ENCODE results near the gene NARS2.

NARS2 gene

DNA sequence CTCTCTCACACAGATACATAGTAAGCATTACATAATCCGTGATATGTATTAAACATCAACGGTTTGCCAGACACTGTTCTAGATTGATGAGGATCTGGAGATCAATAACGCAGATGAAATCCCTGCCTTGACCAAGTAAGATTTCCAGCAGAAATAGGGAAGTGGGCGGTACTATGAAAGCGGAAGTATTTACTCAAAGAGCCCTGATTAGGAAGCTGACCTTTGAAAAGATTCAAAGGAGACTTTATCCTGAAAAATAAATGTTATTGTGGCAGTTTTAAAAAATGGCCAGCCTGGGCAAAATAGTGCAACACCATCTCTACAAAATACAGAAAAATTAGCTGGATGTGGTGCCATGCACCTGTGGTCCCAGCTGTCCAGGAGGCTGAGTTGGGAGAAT lies 183.9 kb downstream of the NARS2 start:
- no peak for DNase-seq (ENCODE audit: low spot score)
- H3K9me3 Mint-ChIP-seq = peaks cover 26% of the 10 kb centered on the region
- no peak overlapping the region for H3K4me3 Mint-ChIP-seq
- H3K27me3 Mint-ChIP-seq (ENCODE audit: low read depth) = no peaks in the 10 kb centered on the region
- no peak overlapping the region for H3K27ac Mint-ChIP-seq
- peaks cover 51% of the 10 kb centered on the region for H3K4me1 Mint-ChIP-seq (ENCODE audit: low read depth)
- H3K36me3 Mint-ChIP-seq (ENCODE audit: low read depth) = peaks cover 80% of the 10 kb centered on the region

DNA sequence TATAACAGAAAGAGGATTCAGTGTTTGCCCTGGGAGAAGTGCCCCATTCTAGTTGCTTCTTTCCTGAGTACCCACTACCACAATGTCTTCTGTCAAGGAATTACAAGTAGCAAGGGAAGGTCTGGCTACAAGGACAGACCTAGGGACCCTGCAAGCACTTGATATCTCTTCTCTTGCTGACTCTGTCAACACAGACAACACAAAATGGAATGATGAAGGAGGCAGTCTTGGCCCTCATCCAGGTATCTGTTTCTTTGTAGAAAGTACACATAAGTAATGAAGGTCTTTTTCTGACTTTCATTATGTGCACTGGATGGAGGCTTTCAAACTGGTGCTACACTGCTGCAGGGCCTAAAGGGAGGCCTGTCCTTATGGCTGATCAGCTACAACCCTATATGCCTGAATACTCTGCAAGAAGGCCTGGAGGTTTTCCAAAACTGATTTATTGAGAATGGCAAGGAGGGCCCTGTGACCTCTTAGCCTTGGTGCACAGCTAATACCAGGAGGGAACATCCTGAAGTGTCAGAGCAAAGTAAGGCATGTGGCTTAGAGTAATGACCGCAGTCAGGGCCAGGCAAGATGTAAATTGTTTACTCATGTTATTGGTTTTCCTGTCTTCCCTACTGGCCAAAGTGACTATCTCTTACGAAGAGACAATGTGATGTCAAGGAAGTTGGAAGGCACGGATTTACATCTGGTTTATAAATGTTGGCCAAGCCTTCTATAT lies 188.3 kb downstream of the NARS2 start:
- H3K27ac Mint-ChIP-seq = no peak overlapping the region
- no peak overlapping the region for H3K4me3 Mint-ChIP-seq
- peaks cover 28% of the 10 kb centered on the region for H3K4me1 Mint-ChIP-seq (ENCODE audit: low read depth)
- peaks cover 89% of the 10 kb centered on the region for H3K36me3 Mint-ChIP-seq (ENCODE audit: low read depth)
- H3K27me3 Mint-ChIP-seq (ENCODE audit: low read depth) = no peaks in the 10 kb centered on the region
- peaks cover 51% of the 10 kb centered on the region for H3K9me3 Mint-ChIP-seq
- no peak for DNase-seq (ENCODE audit: low spot score)
